HepG2 (cell line): ENCODE data around the gene LBX2. TPM values are rescaled to one million over a fixed set of nuclear protein-coding genes. Genes with fewer than 3 reads are reported as not detected.

ENCODE experiments used
- ARNTL ChIP-seq: sonication (generic); formaldehyde crosslinking; IDR thresholded peaks from 2 replicates; pipeline ENCODE4 v1.4.0; 2020; ENCODE audit warnings: mild to moderate bottlenecking, missing genetic modification reagents
- FIP1L1 ChIP-seq: fragments of 200-400 bp; formaldehyde crosslinking; IDR thresholded peaks from 2 replicates; pipeline ENCODE4 v1.6.1; 2018; ENCODE audit warnings: low read depth, mild to moderate bottlenecking, low read length, moderate library complexity, borderline replicate concordance; ENCODE audit not compliant: insufficient read depth
- HDAC6 ChIP-seq: fragments of 200-600 bp; sonication (generic); IDR thresholded peaks from 2 replicates; pipeline ENCODE4 v1.7.0; 2017; ENCODE audit warnings: mild to moderate bottlenecking, antibody characterized with exemption, low read length, low read depth
- KLF11 ChIP-seq: IDR thresholded peaks from 2 replicates; pipeline ENCODE4 v1.6.1; 2016; ENCODE audit warnings: missing compliant biosample characterization
- MAF1 ChIP-seq: sonication (generic); formaldehyde crosslinking; IDR thresholded peaks from 2 replicates; pipeline ENCODE4 v1.5.0; 2020; ENCODE audit warnings: missing genetic modification reagents, borderline replicate concordance
- NFE2 ChIP-seq: sonication (generic); formaldehyde crosslinking; IDR thresholded peaks from 2 replicates; pipeline ENCODE4 v1.4.0; 2020; ENCODE audit warnings: missing genetic modification reagents
- PAF1 ChIP-seq: IDR thresholded peaks from 2 replicates; pipeline ENCODE4 v1.6.1; 2016; ENCODE audit warnings: missing genetic modification reagents, missing compliant biosample characterization
- PRDM10 ChIP-seq: sonication (generic); formaldehyde crosslinking; IDR thresholded peaks from 2 replicates; pipeline ENCODE4 v1.4.0; 2020; ENCODE audit warnings: low read depth, missing genetic modification reagents
- SMYD3 ChIP-seq: sonication (generic); formaldehyde crosslinking; IDR thresholded peaks from 2 replicates; pipeline ENCODE4 v1.8.1; 2023; ENCODE audit warnings: mild to moderate bottlenecking, missing genetic modification reagents
- SNAPC5 ChIP-seq: sonication (generic); formaldehyde crosslinking; IDR thresholded peaks from 2 replicates; pipeline ENCODE4 v1.8.1; 2023; ENCODE audit warnings: mild to moderate bottlenecking, missing genetic modification reagents, borderline replicate concordance
- ZNF142 ChIP-seq: sonication (generic); formaldehyde crosslinking; IDR thresholded peaks from 2 replicates; pipeline ENCODE4 v1.4.0; 2020; ENCODE audit warnings: missing genetic modification reagents
- ZNF512B ChIP-seq: sonication (generic); formaldehyde crosslinking; IDR thresholded peaks from 2 replicates; pipeline ENCODE4 v1.5.1; 2020; ENCODE audit warnings: missing genetic modification reagents, mild to moderate bottlenecking, borderline replicate concordance
- ZNF589 ChIP-seq: sonication (generic); formaldehyde crosslinking; conservative IDR thresholded peaks from 2 replicates; pipeline ENCODE4 v1.8.0; 2022; ENCODE audit warnings: mild to moderate bottlenecking, moderate library complexity, missing genetic modification reagents
- ZNF891 ChIP-seq: sonication (generic); formaldehyde crosslinking; IDR thresholded peaks from 2 replicates; pipeline ENCODE4 v1.5.0; 2020; ENCODE audit warnings: mild to moderate bottlenecking, missing genetic modification reagents
- polyA plus RNA-seq, 8 experiments: library from polyadenylated mRNA; depleted of rRNA in 3 of 8; stranded (reverse) in 7 of 8; unstranded in 1 of 8; fragments of >200 nt; fragmentation: Illumina TruSeq in 4 of 8; extraction: Trizol in 4 of 8; gene quantifications; 2 replicates each; pipeline versions ENCODE4 v1.2.1 to v1.2.3, GENCODE V29; 2011 to 2016; ENCODE audit warnings: low read depth in 4 of 8, missing spikeins in 1 of 8, mixed read lengths in 1 of 8; ENCODE audit not compliant: insufficient read depth in 1 of 8
- total RNA-seq, 5 experiments: library from RNA; depleted of rRNA; stranded (reverse); fragments of >200 nt; fragmentation: Illumina TruSeq; extraction: Trizol; gene quantifications; 2 replicates each; pipeline ENCODE4 v1.2.3, GENCODE V29; 2016; ENCODE audit warnings: low read depth in 1 of 5

The LBX2 gene
- total and polyA plus RNA-seq, 2 of the 13 experiments (the other 11 are each of a cell fraction or from before 2014, with no cell fraction given): 6.4 to 8.1 TPM

GRCh38 chr2:74507145-74507925, 7.9 kb upstream of the LBX2 start, which contains the start of gene PCGF1 (continued):
- TF ChIP-seq PRDM10 (peak; percentile 89), PAF1 (no peak), ZNF589 (no peak), KLF11 (CRISPR knock-in tag) (0 out of 2 replicates have a peak, but pooled peaks have one; percentile 65), ZNF512B (CRISPR knock-in tag) (peak; percentile 60; the same call in 1 of the 2 replicates), HDAC6 (no peak), SMYD3 (CRISPR knock-in tag) (no peak), FIP1L1 (peak; percentile 86; the same call in 1 of the 2 replicates), SNAPC5 (CRISPR knock-in tag) (no peak), ZNF142 (CRISPR knock-in tag) (peak; percentile 90), ZNF891 (CRISPR knock-in tag) (peak; percentile 83; the same call in 1 of the 2 replicates), NFE2 (CRISPR knock-in tag) (no peak), ARNTL (peak; percentile 99), MAF1 (CRISPR knock-in tag) (peak; percentile 89; the same call in 1 of the 2 replicates)
